GM12874 (cell line): Measurements from ENCODE around the gene FKRP.

ENCODE experiments used
- CTCF ChIP-seq: IDR thresholded peaks from 2 replicates; pipeline ENCODE4 v1.5.1; 2011; ENCODE audit warnings: low read depth, mild to moderate bottlenecking, control low read depth, low read length, moderate library complexity; ENCODE audit not compliant: insufficient read depth

Gene FKRP

GRCh38 chr19:46731584-46731983, 14.3 kb upstream of the FKRP start:
- TF ChIP-seq CTCF, result no peak

- no peak for TF ChIP-seq CTCF
These were observed 13.5 kb upstream of the FKRP start for GRCh38 chr19:46732172-46732938.

GRCh38 chr19:46732966-46733689, 12.7 kb upstream of the FKRP start:
- TF ChIP-seq CTCF, result no peak

DNA sequence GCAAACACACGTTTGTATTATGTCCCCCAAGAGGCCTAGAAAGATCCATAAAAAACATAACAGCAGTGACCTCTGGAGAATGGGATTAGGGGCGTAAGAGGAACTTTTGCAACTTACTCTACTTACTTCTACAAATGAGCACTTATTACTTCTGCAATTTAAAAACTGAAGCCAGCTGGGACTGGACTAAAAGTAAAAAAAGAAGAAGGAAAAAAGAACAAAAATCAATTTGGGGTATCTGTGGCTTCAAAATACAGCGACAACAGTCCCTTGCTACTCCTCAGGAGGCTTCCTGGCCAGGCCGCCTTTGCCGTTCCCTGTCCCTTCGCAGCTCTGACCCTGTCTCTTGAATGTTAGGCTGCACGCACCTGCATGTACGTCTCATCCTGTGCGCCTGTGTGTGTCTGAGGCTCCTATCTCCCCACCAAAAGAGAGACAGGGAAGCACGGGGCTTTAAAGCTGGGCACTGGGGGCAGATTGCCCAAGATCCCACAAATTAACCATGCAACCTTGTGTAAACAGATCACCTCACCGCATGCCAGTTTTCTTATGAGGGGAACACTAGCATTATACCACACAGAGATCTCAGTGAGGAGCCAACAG, 12.1 kb upstream of the FKRP start:
- TF ChIP-seq CTCF, result no peak

GRCh38 chr19:46736531-46737297, 9.1 kb upstream of the FKRP start:
- TF ChIP-seq CTCF, result no peak

DNA sequence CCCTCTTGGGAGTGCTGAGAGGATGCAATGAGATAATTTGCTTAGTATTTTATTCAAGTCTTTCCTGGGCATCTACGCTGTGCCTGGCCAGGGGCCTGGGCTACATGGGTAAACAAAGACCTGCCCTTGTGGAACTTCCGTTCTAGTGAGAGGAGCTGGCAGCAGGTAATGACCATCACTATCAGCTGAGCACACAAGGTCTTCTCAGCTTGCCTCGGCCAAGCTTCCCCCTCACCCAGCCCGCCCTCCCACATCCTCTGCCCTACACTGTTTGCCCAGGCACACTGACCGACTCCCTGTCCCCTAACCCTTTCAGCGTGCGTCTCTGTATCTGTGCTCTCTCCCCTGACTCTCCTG, 8.6 kb upstream of the FKRP start:
- TF ChIP-seq CTCF, result no peak

DNA sequence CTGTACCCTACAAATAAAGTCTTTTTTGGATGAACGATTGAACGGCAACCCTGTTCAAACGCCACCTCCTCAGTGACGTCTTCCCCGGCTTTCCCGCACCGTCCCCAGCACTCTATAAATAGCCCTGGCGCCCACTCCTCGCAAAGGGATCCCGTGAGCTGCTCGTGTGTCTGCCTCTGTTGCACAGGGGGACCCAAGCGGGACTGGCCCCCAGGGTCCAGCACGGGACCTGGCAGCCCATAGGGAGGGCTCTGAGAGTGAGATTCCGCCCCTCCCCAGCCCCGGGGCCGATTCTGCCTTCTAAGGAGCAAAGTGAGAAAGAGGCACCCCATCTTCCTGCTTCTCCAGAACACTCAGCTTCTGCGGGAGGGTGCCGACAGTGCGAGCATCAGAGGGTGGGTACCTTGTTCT, 8.1 kb upstream of the FKRP start:
- TF ChIP-seq CTCF, result no peak
